OCI-LY1 (cell line): ENCODE data around the gene PRPSAP2.
"Not testable (repeated sequence)": the region's sequence is repeated elsewhere in the genome, so short reads cannot be mapped to it uniquely, and the experiment has no call there.

ENCODE experiments used
- EZH2 ChIP-seq: fragments of 200-600 bp; sonication (generic), shearing (Covaris generic); IDR thresholded peaks from 2 replicates; pipeline ENCODE4 v1.8.0; 2017; ENCODE audit warnings: borderline replicate concordance, mixed run types, mild to moderate bottlenecking, antibody characterized with exemption, low read length, moderate library complexity, mixed read lengths
- TF ChIP-seq, protein P1 (sequence below): fragments of 200-600 bp; sonication (generic), shearing (Covaris generic); IDR thresholded peaks from 2 replicates; pipeline ENCODE4 v1.5.1; 2017; ENCODE audit warnings: mild to moderate bottlenecking, antibody characterized with exemption, low read length, moderate library complexity, mixed read lengths

DNA sequence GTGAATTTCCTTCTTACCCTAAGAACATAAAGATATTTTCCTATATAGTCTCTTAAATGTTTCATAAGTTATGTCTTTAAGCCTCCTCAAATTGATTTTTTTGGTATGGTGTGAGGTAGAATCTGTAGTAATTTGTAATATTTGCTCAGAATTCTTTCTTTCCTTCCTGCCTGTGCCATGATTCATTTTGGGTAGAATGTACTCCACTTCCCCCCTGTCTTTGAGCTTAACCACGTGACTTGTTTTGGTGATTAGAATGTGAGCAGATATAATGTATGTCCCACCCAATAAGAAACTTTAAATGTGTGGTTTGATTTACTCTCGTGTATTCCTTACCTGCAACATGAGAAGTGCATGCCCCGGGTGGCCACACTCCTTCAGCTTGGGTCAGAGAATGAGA, 36.5 kb upstream of the PRPSAP2 start:
- TF ChIP-seq, protein P1, sequence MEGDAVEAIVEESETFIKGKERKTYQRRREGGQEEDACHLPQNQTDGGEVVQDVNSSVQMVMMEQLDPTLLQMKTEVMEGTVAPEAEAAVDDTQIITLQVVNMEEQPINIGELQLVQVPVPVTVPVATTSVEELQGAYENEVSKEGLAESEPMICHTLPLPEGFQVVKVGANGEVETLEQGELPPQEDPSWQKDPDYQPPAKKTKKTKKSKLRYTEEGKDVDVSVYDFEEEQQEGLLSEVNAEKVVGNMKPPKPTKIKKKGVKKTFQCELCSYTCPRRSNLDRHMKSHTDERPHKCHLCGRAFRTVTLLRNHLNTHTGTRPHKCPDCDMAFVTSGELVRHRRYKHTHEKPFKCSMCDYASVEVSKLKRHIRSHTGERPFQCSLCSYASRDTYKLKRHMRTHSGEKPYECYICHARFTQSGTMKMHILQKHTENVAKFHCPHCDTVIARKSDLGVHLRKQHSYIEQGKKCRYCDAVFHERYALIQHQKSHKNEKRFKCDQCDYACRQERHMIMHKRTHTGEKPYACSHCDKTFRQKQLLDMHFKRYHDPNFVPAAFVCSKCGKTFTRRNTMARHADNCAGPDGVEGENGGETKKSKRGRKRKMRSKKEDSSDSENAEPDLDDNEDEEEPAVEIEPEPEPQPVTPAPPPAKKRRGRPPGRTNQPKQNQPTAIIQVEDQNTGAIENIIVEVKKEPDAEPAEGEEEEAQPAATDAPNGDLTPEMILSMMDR: not testable (repeated sequence)
- not testable (repeated sequence) for TF ChIP-seq EZH2
